ENCODE results near the gene NOSTRIN. TPM values are rescaled to one million over a fixed set of nuclear protein-coding genes. Genes with fewer than 3 reads are reported as not detected.
"Not testable (repeated sequence)": the region's sequence is repeated elsewhere in the genome, so short reads cannot be mapped to it uniquely, and the experiment has no call there.

Gene NOSTRIN
- total and polyA plus RNA-seq, 8 donors, result 14.4 to 67.3 (median 25.9) TPM

GRCh38 chr2:168874368-168875054, 72.1 kb downstream of the NOSTRIN start:
- DNase-seq, result no peak
- intact Hi-C loops (cut with DNase I), result no loop called here
- ATAC-seq, result no peak

GRCh38 chr2:168882163-168882562, 79.7 kb downstream of the NOSTRIN start:
- not testable (repeated sequence) for H3K4me1 ChIP-seq

More at GRCh38 chr2:168874368-168875054, 72.1 kb downstream of the NOSTRIN start:
- Histone ChIP-seq H3K27ac (no peak overlapping the region), H3K36me3 (no peaks in the 10 kb centered on the region), H3K27me3 (no peaks in the 10 kb centered on the region), H3K4me1 (no peaks in the 10 kb centered on the region), H3K9me3 (no peaks in the 10 kb centered on the region), H3K4me3 (no peak overlapping the region)
- no peak for TF ChIP-seq CTCF (IDR thresholded peaks at IDR 0.05)
- no peak for FAIRE-seq
- 93 to 95% methylated on average over 6 of the region's 6 CpGs for WGBS, 2 donors

GRCh38 chr2:168884975-168885374, 82.5 kb downstream of the NOSTRIN start:
- H3K9me3 ChIP-seq, result no peaks in the 10 kb centered on the region
- intact Hi-C loops (cut with DNase I), result no loop called here
- no peak for TF ChIP-seq CTCF (IDR thresholded peaks at IDR 0.05)
- no peak for FAIRE-seq
- no peaks in the 10 kb centered on the region for H3K4me1 ChIP-seq
- H3K27me3 ChIP-seq, result no peaks in the 10 kb centered on the region
- H3K27ac ChIP-seq, result no peak overlapping the region
- H3K36me3 ChIP-seq, result no peaks in the 10 kb centered on the region
- no peak overlapping the region for H3K4me3 ChIP-seq
- no peak for DNase-seq
- WGBS, 2 donors, result 95 to 97% methylated on average over 1 of the region's 1 CpG
- no peak for ATAC-seq

More at GRCh38 chr2:168882163-168882562, 79.7 kb downstream of the NOSTRIN start:
- ATAC-seq; intact Hi-C loops (cut with DNase I); H3K27ac ChIP-seq; H3K4me3 ChIP-seq; H3K27me3 ChIP-seq; DNase-seq; H3K36me3 ChIP-seq; FAIRE-seq; H3K9me3 ChIP-seq: not testable (repeated sequence)
- WGBS, 2 donors, result 96 to 98% methylated on average over 12 of the region's 12 CpGs

GRCh38 chr2:168889635-168890005, 87.2 kb downstream of the NOSTRIN start:
- ATAC-seq, result no peak
- H3K4me3 ChIP-seq, result peak overlapping the region in 1 of 4 donors; percentile 54

More at GRCh38 chr2:168889635-168890005, 87.2 kb downstream of the NOSTRIN start:
- H3K36me3 ChIP-seq, result no peaks in the 10 kb centered on the region
- no peak for TF ChIP-seq CTCF (IDR thresholded peaks at IDR 0.05)
- no peak for DNase-seq
- no peaks in the 10 kb centered on the region for H3K9me3 ChIP-seq
- H3K4me1 ChIP-seq, result no peaks in the 10 kb centered on the region
- 47 to 54% methylated on average over 3 of the region's 3 CpGs for WGBS, 2 donors
- FAIRE-seq, result no peak
- no peaks in the 10 kb centered on the region for H3K27me3 ChIP-seq
- intact Hi-C loops (cut with DNase I), result no loop called here
- H3K27ac ChIP-seq, result no peak overlapping the region

All from pancreas (tissue), 10 donors.